ENCODE data around the gene SLMAP. TPM values are rescaled to one million over a fixed set of nuclear protein-coding genes. Genes with fewer than 3 reads are reported as not detected.

The SLMAP gene
- total RNA-seq, 1 donor from 2014 or later, result 55.6 TPM

Other genes with a start within 250 kb of the SLMAP start
- 0.10 and 0.20 TPM in 2 replicates for gene DNAH12, start 212.0 kb upstream of the SLMAP start, total RNA-seq
- 28.6 and 28.7 TPM in 2 replicates for gene PDE12, start 200.0 kb upstream of the SLMAP start, total RNA-seq
- gene ARF4, start 159.0 kb upstream of the SLMAP start, total RNA-seq, result 75.8 and 78.2 TPM in 2 replicates
- gene DENND6A, start 63.2 kb upstream of the SLMAP start, total RNA-seq, result 27.6 and 32.7 TPM in 2 replicates